Measurements from ENCODE around the gene FBN1. TPM values are rescaled to one million over a fixed set of nuclear protein-coding genes. Genes with fewer than 3 reads are reported as not detected.

FBN1 gene
- total and polyA plus RNA-seq, 2 of the 13 experiments (the other 11 are each of a cell fraction or from before 2014, with no cell fraction given), result 1.5 to 3.0 TPM

GRCh38 chr15:48553559-48553958 is 92.0 kb downstream of the FBN1 start (continued):
- TF ChIP-seq DMTF1 (CRISPR knock-in tag; IDR thresholded peaks at IDR 0.05), result no peak
- TF ChIP-seq TRAFD1 (CRISPR knock-in tag; IDR thresholded peaks at IDR 0.05; ENCODE audit: borderline replicate concordance), result no peak

GRCh38 chr15:48550822-48551525 is 94.5 kb downstream of the FBN1 start:
- intact Hi-C loops (cut with micrococcal nuclease; ENCODE audit: unreplicated experiment), result no loop called here
- TF ChIP-seq MTF2 (CRISPR knock-in tag; IDR thresholded peaks at IDR 0.05; ENCODE audit: borderline replicate concordance) (no peak), IRF1 (CRISPR knock-in tag; IDR thresholded peaks at IDR 0.05; ENCODE audit: low read depth) (no peak), YY1 (IDR thresholded peaks at IDR 0.05; ENCODE audit: insufficient read depth, insufficient replicate concordance, low read depth, low read length) (no peak), ZNF143 (CRISPR knock-in tag; IDR thresholded peaks at IDR 0.05) (no peak), ZBTB43 (CRISPR knock-in tag; conservative IDR thresholded peaks at IDR 0.05) (no peak), SCMH1 (CRISPR knock-in tag; IDR thresholded peaks at IDR 0.05; ENCODE audit: borderline replicate concordance) (no peak), MAX (IDR thresholded peaks at IDR 0.05) (no peak), ZNF468 (CRISPR knock-in tag; IDR thresholded peaks at IDR 0.05) (no peak), IRX3 (CRISPR knock-in tag; IDR thresholded peaks at IDR 0.05; ENCODE audit: borderline replicate concordance, low read depth) (no peak), PHF20 (CRISPR knock-in tag; IDR thresholded peaks at IDR 0.05) (no peak), SP4 (CRISPR knock-in tag; IDR thresholded peaks at IDR 0.05) (no peak), THRA (CRISPR knock-in tag; IDR thresholded peaks at IDR 0.05; ENCODE audit: borderline replicate concordance) (no peak)

More at GRCh38 chr15:48550822-48551525, 94.5 kb downstream of the FBN1 start:
- no peaks in the 10 kb centered on the region for H3K9me3 ChIP-seq (ENCODE audit: low read length)
- no peaks in the 10 kb centered on the region for H4K20me1 ChIP-seq (ENCODE audit: insufficient read depth, low read length)
- no peak overlapping the region for H3K4me2 ChIP-seq (ENCODE audit: low read depth, low read length)
- H3K36me3 ChIP-seq (replicated peaks in 1 of 2; ENCODE audit: control insufficient read depth in 1 of 2, insufficient read depth in 2 of 2, low read length in 2 of 2), result no peaks in the 10 kb centered on the region
- H3K9ac ChIP-seq (ENCODE audit: insufficient read depth, low read depth, low read length), result no peak overlapping the region
- in situ Hi-C loops (cut with HindIII; ENCODE audit: extremely low pct_ligation_motif_present, low pct_unique_long_range_greater_than_20kb), result no loop called here
- FAIRE-seq (no peak), DNase-seq (ENCODE audit: low spot score) (no peak), ATAC-seq (no peak)
- no TSS peak for BruUV-seq (replicated peaks)
- H3K4me1 ChIP-seq (ENCODE audit: insufficient read depth, low read length), result no peaks in the 10 kb centered on the region
- ChIA-PET POLR2A (no interaction called here), CTCF (ENCODE audit: low intra/inter-chr PET ratio, low total read pairs) (no interaction called here)
- no peak overlapping the region for H2AFZ ChIP-seq (ENCODE audit: low read length)
- WGBS (ENCODE audit: low lambda C conversion rate), result 32% methylated on average over 3 of the region's 3 CpGs
- H3K4me3 ChIP-seq (replicated peaks in 1 of 3; ENCODE audit: insufficient read depth in 1 of 3, low read depth in 2 of 3, low read length in 3 of 3), result no peak overlapping the region
- H3K27ac ChIP-seq (ENCODE audit: extremely low read length, insufficient read depth, low read length), result no peak overlapping the region
- no peaks in the 10 kb centered on the region for H3K27me3 ChIP-seq (ENCODE audit: control insufficient read depth in 1 of 2, insufficient read depth in 2 of 2, low read length in 2 of 2)
- H3K79me2 ChIP-seq (ENCODE audit: insufficient read depth, low read length), result no peaks in the 10 kb centered on the region
